ENCODE data around the gene METTL14. TPM values are rescaled to one million over a fixed set of nuclear protein-coding genes. Genes with fewer than 3 reads are reported as not detected.

Gene METTL14
- total RNA-seq, 1 experiment from 2014 or later, result 22.4 TPM

DNA sequence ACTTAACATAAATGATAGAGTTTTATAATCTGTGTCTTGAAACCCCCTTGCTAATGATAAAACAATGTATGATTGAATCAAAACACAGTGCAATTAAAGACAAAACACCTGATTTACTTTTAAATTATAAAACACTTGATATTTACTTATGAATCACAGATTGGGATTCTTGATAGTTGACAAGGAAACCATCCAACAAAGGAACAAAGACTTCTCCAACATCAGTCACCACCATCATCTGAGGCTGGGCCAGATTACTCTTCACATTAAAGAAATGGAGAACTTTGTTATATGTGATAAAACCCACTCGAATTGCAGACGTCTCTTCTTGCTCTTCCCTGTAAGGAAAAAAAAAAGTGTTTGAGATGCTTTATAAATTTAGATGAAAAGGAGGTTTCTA, 67.4 kb downstream of the METTL14 start:
- no peaks in the 10 kb centered on the region; the same call in 1 of the 2 replicates for H3K4me1 ChIP-seq (ENCODE audit: control insufficient read depth, insufficient read depth, low read length)
- ChIA-PET POLR2A (no interaction called here), CTCF (no interaction called here)
- BruUV-seq (replicated peaks), result no TSS peak
- intact Hi-C loops (cut with micrococcal nuclease; ENCODE audit: unreplicated experiment), result no loop called here
- H3K27me3 ChIP-seq (ENCODE audit: control insufficient read depth, insufficient read depth, low read length), result no peaks in the 10 kb centered on the region
- ATAC-seq (no peak), DNase-seq (ENCODE audit: low read depth, low spot score) (no peak)
- no peaks in the 10 kb centered on the region for H3K36me3 ChIP-seq (ENCODE audit: control insufficient read depth, insufficient read depth, low read length)
- in situ Hi-C loops (cut with HindIII; ENCODE audit: low pct_unique_long_range_greater_than_20kb, low sequenced_read_pairs), result no loop called here
- H3K27ac ChIP-seq (ENCODE audit: low read length), result no peak overlapping the region
- no peak for TF ChIP-seq TCF7L2 (IDR thresholded peaks at IDR 0.05; ENCODE audit: low read depth, low read length)
- no peak for TF ChIP-seq SIN3A (IDR thresholded peaks at IDR 0.05; ENCODE audit: borderline replicate concordance, insufficient read depth, low read depth, low read length)
- TF ChIP-seq POLR2AphosphoS5 (IDR thresholded peaks at IDR 0.05; ENCODE audit: low read depth, low read length), result no peak
- no peak for TF ChIP-seq REST (IDR thresholded peaks at IDR 0.05; ENCODE audit: insufficient read depth in 1 of 2, low read depth in 2 of 2, low read length in 1 of 2)
- TF ChIP-seq, protein P1, sequence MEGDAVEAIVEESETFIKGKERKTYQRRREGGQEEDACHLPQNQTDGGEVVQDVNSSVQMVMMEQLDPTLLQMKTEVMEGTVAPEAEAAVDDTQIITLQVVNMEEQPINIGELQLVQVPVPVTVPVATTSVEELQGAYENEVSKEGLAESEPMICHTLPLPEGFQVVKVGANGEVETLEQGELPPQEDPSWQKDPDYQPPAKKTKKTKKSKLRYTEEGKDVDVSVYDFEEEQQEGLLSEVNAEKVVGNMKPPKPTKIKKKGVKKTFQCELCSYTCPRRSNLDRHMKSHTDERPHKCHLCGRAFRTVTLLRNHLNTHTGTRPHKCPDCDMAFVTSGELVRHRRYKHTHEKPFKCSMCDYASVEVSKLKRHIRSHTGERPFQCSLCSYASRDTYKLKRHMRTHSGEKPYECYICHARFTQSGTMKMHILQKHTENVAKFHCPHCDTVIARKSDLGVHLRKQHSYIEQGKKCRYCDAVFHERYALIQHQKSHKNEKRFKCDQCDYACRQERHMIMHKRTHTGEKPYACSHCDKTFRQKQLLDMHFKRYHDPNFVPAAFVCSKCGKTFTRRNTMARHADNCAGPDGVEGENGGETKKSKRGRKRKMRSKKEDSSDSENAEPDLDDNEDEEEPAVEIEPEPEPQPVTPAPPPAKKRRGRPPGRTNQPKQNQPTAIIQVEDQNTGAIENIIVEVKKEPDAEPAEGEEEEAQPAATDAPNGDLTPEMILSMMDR (IDR thresholded peaks at IDR 0.05), result no peak
- no peaks in the 10 kb centered on the region for H3K9me3 ChIP-seq (ENCODE audit: control insufficient read depth, insufficient read depth, low read depth, low read length)
- H3K4me3 ChIP-seq (ENCODE audit: low read depth in 2 of 2, low read length in 2 of 2), result no peak overlapping the region

DNA sequence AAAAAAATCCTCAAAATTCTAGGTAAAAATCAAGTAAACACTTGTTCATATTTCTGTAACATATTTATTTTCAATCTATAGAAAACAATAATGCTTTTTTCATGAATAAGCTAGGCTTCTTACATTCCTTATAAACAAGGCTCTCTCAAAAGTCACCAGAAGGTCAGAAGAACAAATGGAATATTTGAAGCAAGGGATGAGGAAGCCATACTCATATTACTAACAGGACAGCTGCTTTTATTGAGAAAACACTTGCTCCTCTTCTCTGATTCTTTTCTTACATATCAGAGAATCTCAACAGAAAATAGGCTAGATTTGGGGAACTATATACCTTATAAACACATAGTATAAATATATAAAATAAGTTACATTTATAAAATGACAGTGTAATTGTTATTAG, 67.9 kb downstream of the METTL14 start:
- ChIA-PET CTCF (no interaction called here), POLR2A (no interaction called here)
- no TSS peak for BruUV-seq (replicated peaks)
- Histone ChIP-seq H3K27me3 (ENCODE audit: control insufficient read depth, insufficient read depth, low read length) (no peaks in the 10 kb centered on the region), H3K27ac (ENCODE audit: low read length) (no peak overlapping the region), H3K4me1 (ENCODE audit: control insufficient read depth, insufficient read depth, low read length) (no peaks in the 10 kb centered on the region; the same call in 1 of the 2 replicates), H3K9me3 (ENCODE audit: control insufficient read depth, insufficient read depth, low read depth, low read length) (no peaks in the 10 kb centered on the region), H3K36me3 (ENCODE audit: control insufficient read depth, insufficient read depth, low read length) (no peaks in the 10 kb centered on the region), H3K4me3 (ENCODE audit: low read depth in 2 of 2, low read length in 2 of 2) (no peak overlapping the region)
- in situ Hi-C loops (cut with HindIII; ENCODE audit: low pct_unique_long_range_greater_than_20kb, low sequenced_read_pairs) (no loop called here), intact Hi-C loops (cut with micrococcal nuclease; ENCODE audit: unreplicated experiment) (no loop called here)
- no peak for ATAC-seq
- TF ChIP-seq POLR2AphosphoS5 (IDR thresholded peaks at IDR 0.05; ENCODE audit: low read depth, low read length) (no peak), TCF7L2 (IDR thresholded peaks at IDR 0.05; ENCODE audit: low read depth, low read length) (no peak), REST (IDR thresholded peaks at IDR 0.05; ENCODE audit: insufficient read depth in 1 of 2, low read depth in 2 of 2, low read length in 1 of 2) (no peak), SIN3A (IDR thresholded peaks at IDR 0.05; ENCODE audit: borderline replicate concordance, insufficient read depth, low read depth, low read length) (no peak)
- TF ChIP-seq, protein P1 (IDR thresholded peaks at IDR 0.05), result no peak
- DNase-seq (ENCODE audit: low read depth, low spot score), result no peak

Measured in Panc1 (cell line).